HL-60 (cell line): ENCODE results near the gene NLRC5.

ENCODE experiments used
- DNase-seq, 2 experiments: peaks; one replicate each; pipeline ENCODE4 v3.0.0-alpha.2; 2010 to 2020; ENCODE audit warnings: low read depth in 1 of 2, low spot score in 1 of 2
- H3K27ac ChIP-seq: fragments of 250-450 bp; sonication (Bioruptor Pico); replicated peaks from 2 replicates; pipeline ENCODE4 v1.5.1; 2020; ENCODE audit warnings: mild to moderate bottlenecking, moderate library complexity
- H3K27me3 ChIP-seq: fragments of 250-450 bp; sonication (Bioruptor Pico); 2 replicates; pipeline ENCODE4 v1.5.1; 2021; ENCODE audit warnings: mild to moderate bottlenecking, moderate library complexity; ENCODE audit not compliant: insufficient read depth, poor library complexity, severe bottlenecking
- H3K4me3 ChIP-seq: replicated peaks from 2 replicates; pipeline ENCODE4 v1.5.1; 2011; ENCODE audit warnings: mild to moderate bottlenecking, control low read depth, low read length; ENCODE audit not compliant: insufficient read depth
- GABPA ChIP-seq: IDR thresholded peaks from 2 replicates; pipeline ENCODE4 v1.6.1; 2012; ENCODE audit warnings: low read depth
- POLR2AphosphoS5 ChIP-seq: IDR thresholded peaks from 2 replicates; pipeline ENCODE4 v1.6.1; 2012; ENCODE audit warnings: low read depth
- SPI1 ChIP-seq: IDR thresholded peaks from 2 replicates; pipeline ENCODE4 v1.6.1; 2012; ENCODE audit warnings: low read depth, mild to moderate bottlenecking, borderline replicate concordance
- TF ChIP-seq, protein P1 (sequence below): IDR thresholded peaks from 2 replicates; pipeline ENCODE4 v1.6.1; 2012; ENCODE audit warnings: low read depth; ENCODE audit not compliant: insufficient replicate concordance
- TF ChIP-seq, protein P2 (sequence below): IDR thresholded peaks from one replicate; pipeline ENCODE4 v1.5.1; 2011; ENCODE audit warnings: low read length, control low read depth, inconsistent platforms; ENCODE audit not compliant: insufficient read depth

Gene NLRC5

DNA sequence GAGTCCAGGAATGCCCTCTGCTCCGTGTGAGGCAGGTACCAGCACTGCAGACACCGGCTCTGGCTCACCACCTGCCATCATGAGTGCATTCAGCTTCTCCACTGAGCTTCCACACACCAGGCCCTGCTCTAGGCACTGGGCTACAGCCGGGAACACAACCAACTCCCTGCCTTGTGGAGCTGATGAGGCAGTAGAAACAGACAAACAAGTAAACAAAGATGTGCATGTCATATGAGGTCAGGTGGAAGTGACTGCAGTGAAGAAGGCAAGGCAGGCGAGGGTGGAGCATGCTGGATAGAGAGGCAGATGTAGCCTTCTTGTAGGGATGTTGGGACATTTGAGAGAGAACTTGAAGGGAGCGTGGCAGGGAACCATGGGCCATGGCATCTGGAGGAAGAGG lies 5.0 kb downstream of the NLRC5 start:
- no peak overlapping the region for H3K27ac ChIP-seq
- no peaks in the 10 kb centered on the region for H3K27me3 ChIP-seq
- no peak overlapping the region for H3K4me3 ChIP-seq
- no peak for DNase-seq
- TF ChIP-seq POLR2AphosphoS5: no peak
- TF ChIP-seq, protein P1, sequence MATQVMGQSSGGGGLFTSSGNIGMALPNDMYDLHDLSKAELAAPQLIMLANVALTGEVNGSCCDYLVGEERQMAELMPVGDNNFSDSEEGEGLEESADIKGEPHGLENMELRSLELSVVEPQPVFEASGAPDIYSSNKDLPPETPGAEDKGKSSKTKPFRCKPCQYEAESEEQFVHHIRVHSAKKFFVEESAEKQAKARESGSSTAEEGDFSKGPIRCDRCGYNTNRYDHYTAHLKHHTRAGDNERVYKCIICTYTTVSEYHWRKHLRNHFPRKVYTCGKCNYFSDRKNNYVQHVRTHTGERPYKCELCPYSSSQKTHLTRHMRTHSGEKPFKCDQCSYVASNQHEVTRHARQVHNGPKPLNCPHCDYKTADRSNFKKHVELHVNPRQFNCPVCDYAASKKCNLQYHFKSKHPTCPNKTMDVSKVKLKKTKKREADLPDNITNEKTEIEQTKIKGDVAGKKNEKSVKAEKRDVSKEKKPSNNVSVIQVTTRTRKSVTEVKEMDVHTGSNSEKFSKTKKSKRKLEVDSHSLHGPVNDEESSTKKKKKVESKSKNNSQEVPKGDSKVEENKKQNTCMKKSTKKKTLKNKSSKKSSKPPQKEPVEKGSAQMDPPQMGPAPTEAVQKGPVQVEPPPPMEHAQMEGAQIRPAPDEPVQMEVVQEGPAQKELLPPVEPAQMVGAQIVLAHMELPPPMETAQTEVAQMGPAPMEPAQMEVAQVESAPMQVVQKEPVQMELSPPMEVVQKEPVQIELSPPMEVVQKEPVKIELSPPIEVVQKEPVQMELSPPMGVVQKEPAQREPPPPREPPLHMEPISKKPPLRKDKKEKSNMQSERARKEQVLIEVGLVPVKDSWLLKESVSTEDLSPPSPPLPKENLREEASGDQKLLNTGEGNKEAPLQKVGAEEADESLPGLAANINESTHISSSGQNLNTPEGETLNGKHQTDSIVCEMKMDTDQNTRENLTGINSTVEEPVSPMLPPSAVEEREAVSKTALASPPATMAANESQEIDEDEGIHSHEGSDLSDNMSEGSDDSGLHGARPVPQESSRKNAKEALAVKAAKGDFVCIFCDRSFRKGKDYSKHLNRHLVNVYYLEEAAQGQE: no peak
- TF ChIP-seq SPI1: no peak
- no peak for TF ChIP-seq GABPA

DNA sequence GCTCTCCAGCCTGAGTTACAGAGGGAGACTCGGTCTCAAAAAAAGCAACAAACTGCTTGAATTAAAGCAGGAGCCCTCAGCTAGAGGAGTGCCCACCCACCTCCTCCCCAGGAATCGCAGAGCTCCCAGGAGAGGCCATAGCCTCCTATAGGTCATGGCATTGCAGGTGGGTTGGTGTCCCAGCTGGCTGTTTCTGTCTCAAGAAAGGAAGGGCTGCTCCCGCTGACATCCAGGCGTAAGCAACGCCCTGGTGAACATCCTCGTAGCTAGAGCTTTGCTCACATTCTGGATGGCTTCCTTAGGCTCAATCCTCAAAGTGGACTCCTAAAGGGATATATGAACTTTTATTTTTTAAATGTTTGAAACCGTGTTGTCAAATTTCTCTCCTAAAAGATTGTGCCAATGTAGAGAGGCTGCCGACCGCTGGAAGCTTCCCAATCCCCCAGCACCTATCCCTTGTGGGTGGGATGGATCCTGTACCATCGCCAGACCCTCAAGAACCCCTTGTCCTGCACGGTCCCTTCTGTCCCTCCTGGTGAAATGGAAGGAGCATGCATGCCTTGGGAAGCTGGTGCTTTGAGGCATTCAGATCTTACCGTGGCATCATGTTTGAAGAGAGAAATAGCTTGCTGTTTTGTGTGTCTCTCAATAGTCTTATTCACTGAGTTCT lies 5.9 kb downstream of the NLRC5 start:
- H3K27me3 ChIP-seq: no peaks in the 10 kb centered on the region
- no peak for DNase-seq
- TF ChIP-seq, protein P2, sequence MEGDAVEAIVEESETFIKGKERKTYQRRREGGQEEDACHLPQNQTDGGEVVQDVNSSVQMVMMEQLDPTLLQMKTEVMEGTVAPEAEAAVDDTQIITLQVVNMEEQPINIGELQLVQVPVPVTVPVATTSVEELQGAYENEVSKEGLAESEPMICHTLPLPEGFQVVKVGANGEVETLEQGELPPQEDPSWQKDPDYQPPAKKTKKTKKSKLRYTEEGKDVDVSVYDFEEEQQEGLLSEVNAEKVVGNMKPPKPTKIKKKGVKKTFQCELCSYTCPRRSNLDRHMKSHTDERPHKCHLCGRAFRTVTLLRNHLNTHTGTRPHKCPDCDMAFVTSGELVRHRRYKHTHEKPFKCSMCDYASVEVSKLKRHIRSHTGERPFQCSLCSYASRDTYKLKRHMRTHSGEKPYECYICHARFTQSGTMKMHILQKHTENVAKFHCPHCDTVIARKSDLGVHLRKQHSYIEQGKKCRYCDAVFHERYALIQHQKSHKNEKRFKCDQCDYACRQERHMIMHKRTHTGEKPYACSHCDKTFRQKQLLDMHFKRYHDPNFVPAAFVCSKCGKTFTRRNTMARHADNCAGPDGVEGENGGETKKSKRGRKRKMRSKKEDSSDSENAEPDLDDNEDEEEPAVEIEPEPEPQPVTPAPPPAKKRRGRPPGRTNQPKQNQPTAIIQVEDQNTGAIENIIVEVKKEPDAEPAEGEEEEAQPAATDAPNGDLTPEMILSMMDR: no peak
- TF ChIP-seq, protein P1: no peak
- no peak for TF ChIP-seq SPI1
- no peak for TF ChIP-seq POLR2AphosphoS5
- no peak for TF ChIP-seq GABPA
- no peak overlapping the region for H3K4me3 ChIP-seq
- no peak overlapping the region for H3K27ac ChIP-seq

DNA sequence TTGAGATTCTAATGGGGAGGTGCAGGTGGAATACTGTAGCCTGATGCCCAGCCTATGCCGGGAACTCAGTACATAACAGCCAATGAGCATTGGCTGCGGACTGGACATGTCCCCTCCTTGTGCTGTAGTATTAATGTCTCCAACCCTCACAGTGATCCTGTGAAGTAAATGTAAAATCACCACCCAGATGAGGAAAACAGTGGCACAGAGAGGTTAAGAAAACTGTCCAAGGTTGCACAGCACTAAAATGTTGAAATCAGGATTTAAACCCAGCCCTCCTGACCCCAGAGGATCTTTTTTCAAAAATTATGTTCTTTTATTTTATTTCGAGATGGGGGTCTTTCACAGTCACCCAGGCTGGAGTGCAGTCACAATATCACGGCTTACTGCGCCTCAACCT lies 7.9 kb downstream of the NLRC5 start:
- Histone ChIP-seq H3K4me3 (no peak overlapping the region), H3K27me3 (no peaks in the 10 kb centered on the region), H3K27ac (no peak overlapping the region)
- TF ChIP-seq, protein P1: no peak
- TF ChIP-seq POLR2AphosphoS5: no peak
- no peak for DNase-seq

DNA sequence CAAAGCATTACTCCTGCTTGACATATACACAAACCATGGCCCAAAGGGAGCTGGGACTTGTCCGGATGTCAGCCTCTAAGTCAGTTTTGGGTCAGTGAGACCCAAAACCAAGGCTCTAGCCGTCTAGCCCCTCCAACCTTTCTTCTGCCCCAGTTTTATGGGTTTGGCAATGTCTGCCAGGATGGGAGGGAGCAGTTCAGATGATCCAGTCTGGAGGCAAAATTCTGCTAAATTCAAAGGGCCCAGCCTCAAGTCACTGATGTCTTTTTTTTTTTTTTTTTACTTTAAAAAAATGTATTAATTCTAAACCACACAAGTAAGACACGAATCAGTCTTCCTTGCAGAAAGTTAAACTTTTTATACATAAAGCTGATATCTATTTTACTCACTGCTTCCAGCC lies 8.6 kb downstream of the NLRC5 start:
- TF ChIP-seq, protein P1: no peak
- TF ChIP-seq, protein P2: no peak
- Histone ChIP-seq H3K4me3 (no peak overlapping the region), H3K27ac (no peak overlapping the region), H3K27me3 (no peaks in the 10 kb centered on the region)
- no peak for DNase-seq
